Measurements from ENCODE around the gene PPP4R4. TPM values are rescaled to one million over a fixed set of nuclear protein-coding genes. Genes with fewer than 3 reads are reported as not detected.
A peak's percentile ranks its signal among the peaks of the same experiment; 100 is the strongest.

The PPP4R4 gene
- polyA plus RNA-seq, 3 donors, result 0.08 TPM; not detected in 2

GRCh38 chr14:94307410-94307992, 133.4 kb downstream of the PPP4R4 start:
- DNase-seq, result no peak
- Histone ChIP-seq H3K4me1 (ENCODE audit: control insufficient read depth in 1 of 2, insufficient read depth in 2 of 2, low read length in 2 of 2) (no peaks in the 10 kb centered on the region), H2AFZ (ENCODE audit: insufficient read depth, low read depth, low read length, poor library complexity, severe bottlenecking) (no peak overlapping the region), H3K9me3 (replicated peaks in 1 of 2; ENCODE audit: control insufficient read depth in 1 of 2, insufficient read depth in 1 of 2, low read length in 2 of 2) (peaks cover 0 to 4% of the 10 kb centered on the region in 2 donors), H3K36me3 (replicated peaks in 1 of 2; ENCODE audit: control insufficient read depth in 1 of 2, insufficient read depth in 2 of 2, low read length in 2 of 2) (no peaks in the 10 kb centered on the region), H3K4me2 (replicated peaks; ENCODE audit: extremely low read depth, low read length, poor library complexity, severe bottlenecking) (no peak overlapping the region), H4K20me1 (ENCODE audit: insufficient read depth, low read length) (no peaks in the 10 kb centered on the region), H3K9ac (ENCODE audit: insufficient read depth, low read length, poor library complexity, severe bottlenecking) (no peak overlapping the region), H3K27ac (ENCODE audit: low read depth in 1 of 2, low read length in 2 of 2) (no peak overlapping the region), H3K4me3 (replicated peaks in 1 of 3; ENCODE audit: low read depth in 2 of 3, low read length in 3 of 3) (no peak overlapping the region), H3K27me3 (ENCODE audit: control insufficient read depth in 2 of 2, insufficient read depth in 2 of 2, low read length in 2 of 2) (no peaks in the 10 kb centered on the region), H3K79me2 (ENCODE audit: insufficient read depth, low read length) (no peaks in the 10 kb centered on the region)
- Mint-ChIP-seq H3K9me3 (peaks cover 4 to 13% (median 7%) of the 10 kb centered on the region in 7 donors), H3K27me3 (ENCODE audit: low read depth in 3 of 3) (peaks cover 1 to 5% (median 2%) of the 10 kb centered on the region in 3 donors), H3K36me3 (no peaks in the 10 kb centered on the region), H3K4me3 (no peak overlapping the region), H3K27ac (no peak overlapping the region), H3K4me1 (no peaks in the 10 kb centered on the region)
- intact Hi-C loops (cut with micrococcal nuclease), result no loop called here
- no CpG with 5 or more reads among the region's 5 CpGs for WGBS (ENCODE audit: insufficient coverage)
- TF ChIP-seq CTCF (IDR thresholded peaks at IDR 0.05), result peak; percentile 15

GRCh38 chr14:94309721-94310120, 135.6 kb downstream of the PPP4R4 start:
- no peak overlapping the region for H2AFZ ChIP-seq (ENCODE audit: insufficient read depth, low read depth, low read length, poor library complexity, severe bottlenecking)
- no peaks in the 10 kb centered on the region for H4K20me1 ChIP-seq (ENCODE audit: insufficient read depth, low read length)
- no peaks in the 10 kb centered on the region for H3K36me3 ChIP-seq (replicated peaks in 1 of 2; ENCODE audit: control insufficient read depth in 1 of 2, insufficient read depth in 2 of 2, low read length in 2 of 2)
- Mint-ChIP-seq H3K9me3 (peaks cover 4 to 13% (median 9%) of the 10 kb centered on the region in 7 donors), H3K36me3 (no peaks in the 10 kb centered on the region), H3K4me3 (no peak overlapping the region), H3K4me1 (no peaks in the 10 kb centered on the region), H3K27me3 (ENCODE audit: low read depth in 3 of 3) (peaks cover 1 to 5% (median 2%) of the 10 kb centered on the region in 3 donors), H3K27ac (no peak overlapping the region)
- no peak overlapping the region for H3K9ac ChIP-seq (ENCODE audit: insufficient read depth, low read length, poor library complexity, severe bottlenecking)
- no peaks in the 10 kb centered on the region for H3K27me3 ChIP-seq (ENCODE audit: control insufficient read depth in 2 of 2, insufficient read depth in 2 of 2, low read length in 2 of 2)
- WGBS (ENCODE audit: insufficient coverage), result 96% methylated on average over 7 of the region's 10 CpGs
- no peaks in the 10 kb centered on the region for H3K4me1 ChIP-seq (ENCODE audit: control insufficient read depth in 1 of 2, insufficient read depth in 2 of 2, low read length in 2 of 2)
- no peak for TF ChIP-seq CTCF (IDR thresholded peaks at IDR 0.05)
- H3K4me2 ChIP-seq (replicated peaks; ENCODE audit: extremely low read depth, low read length, poor library complexity, severe bottlenecking), result no peak overlapping the region
- H3K79me2 ChIP-seq (ENCODE audit: insufficient read depth, low read length), result no peaks in the 10 kb centered on the region
- peaks cover 0 to 4% of the 10 kb centered on the region in 2 donors for H3K9me3 ChIP-seq (replicated peaks in 1 of 2; ENCODE audit: control insufficient read depth in 1 of 2, insufficient read depth in 1 of 2, low read length in 2 of 2)
- no peak overlapping the region for H3K27ac ChIP-seq (ENCODE audit: low read depth in 1 of 2, low read length in 2 of 2)
- no peak overlapping the region for H3K4me3 ChIP-seq (replicated peaks in 1 of 3; ENCODE audit: low read depth in 2 of 3, low read length in 3 of 3)
- DNase-seq, result no peak
- intact Hi-C loops (cut with micrococcal nuclease), result no loop called here

Data from CD14-positive monocyte (primary cell).